RWPE1 (cell line): Measurements from ENCODE around the gene BPIFA3.

ENCODE experiments used
- CTCF ChIA-PET: fragments of 350-600 bp; sonication (Branson Sonifier 250); formaldehyde crosslinking; extraction: SDS; loops from one replicate; lab custom pipeline; 2021; lab: Yijun Ruan, JAX
- POLR2A ChIA-PET: fragments of 400-600 bp; formaldehyde crosslinking; extraction: SDS; loops from one replicate; lab custom pipeline; 2020; ENCODE audit warnings: antibody characterized with exemption; ENCODE audit not compliant: low non-redundant PET; lab: Yijun Ruan, JAX
- DNase-seq: peaks from one replicate; pipeline ENCODE4 v3.0.0; 2012; ENCODE audit warnings: low spot score
- H3K27ac ChIP-seq: fragments of 450-650 bp; 2 replicates; pipeline ENCODE4 v1.5.1; 2017
- CTCF ChIP-seq: fragments of 450-650 bp; conservative IDR thresholded peaks from 2 replicates; pipeline ENCODE4 v1.5.1; 2017; ENCODE audit warnings: low read depth, mild to moderate bottlenecking

BPIFA3 gene

GRCh38 chr20:33231237-33231636, 14.1 kb downstream of the BPIFA3 start:
- ChIA-PET POLR2A (no interaction called here), CTCF (interaction anchor here (1.2 to 1.3 kb wide), 2 partner anchors 9 to 56 kb away, joined by 3 to 4 read pairs; no protein-coding TSS in a partner anchor)
- no peak for DNase-seq
- no peak for TF ChIP-seq CTCF
- H3K27ac ChIP-seq: no peak overlapping the region

- ChIA-PET CTCF (no interaction called here), POLR2A (no interaction called here)
- no peak for TF ChIP-seq CTCF
- no peak overlapping the region for H3K27ac ChIP-seq
- DNase-seq: no peak
Measured at GRCh38 chr20:33232486-33233072, 15.4 kb downstream of the BPIFA3 start.

- TF ChIP-seq CTCF: no peak
- CTCF ChIA-PET: no interaction called here
- no peak for DNase-seq
- no peak overlapping the region for H3K27ac ChIP-seq
- POLR2A ChIA-PET: no interaction called here
Measured at GRCh38 chr20:33233129-33233774, 16.1 kb downstream of the BPIFA3 start.

GRCh38 chr20:33234050-33234449, 16.9 kb downstream of the BPIFA3 start:
- TF ChIP-seq CTCF: no peak
- DNase-seq: no peak
- ChIA-PET CTCF (no interaction called here), POLR2A (no interaction called here)
- H3K27ac ChIP-seq: no peak overlapping the region

GRCh38 chr20:33235696-33236095, 18.5 kb downstream of the BPIFA3 start, which contains the start of gene BPIFA1:
Gene BPIFA1 (plus strand): TSS chr20:33235996. CDS start chr20:33237712, 1,716 bp downstream.
- CTCF ChIA-PET: interaction anchor here (0.6 kb wide), 1 partner anchor 85 kb away, joined by 5 read pairs; no protein-coding TSS in a partner anchor
- no peak within 1 kb of the TSS for H3K27ac ChIP-seq
- POLR2A ChIA-PET: no interaction called here
- TF ChIP-seq CTCF: no peak
- no peak for DNase-seq

DNA sequence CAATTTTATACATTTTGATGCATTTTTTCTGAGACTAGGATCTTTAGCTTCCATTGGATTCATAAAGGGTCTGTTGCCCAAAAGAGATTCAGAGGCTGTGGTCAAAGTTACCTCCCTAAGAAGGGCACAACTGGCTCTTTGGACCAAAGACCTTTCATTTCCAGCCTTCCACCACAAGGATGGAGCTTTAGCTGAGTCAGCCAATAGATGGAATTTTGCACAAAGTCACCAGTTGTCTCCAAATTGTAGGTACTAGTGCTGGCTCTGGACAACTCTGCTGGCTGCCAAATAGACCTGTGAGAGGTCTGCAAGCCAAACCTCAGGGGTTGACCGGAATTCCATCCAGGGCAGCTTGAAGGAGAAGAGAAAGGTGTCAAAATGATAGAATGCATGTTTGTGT, 19.2 kb downstream of the BPIFA3 start:
- POLR2A ChIA-PET: no interaction called here
- CTCF ChIA-PET: no interaction called here
- H3K27ac ChIP-seq: no peak overlapping the region
- no peak for TF ChIP-seq CTCF
- no peak for DNase-seq
